A673 (cell line): ENCODE results near the gene OR14I1.

Source experiments
- CTCF ChIP-seq: fragments of 300-800, 200-600 bp; sonication (generic); conservative IDR thresholded peaks from 2 replicates; pipeline ENCODE4 v1.5.1; 2017; ENCODE audit warnings: low read depth, mild to moderate bottlenecking, antibody characterized with exemption, low read length, moderate library complexity, mixed read lengths
- EZH2 ChIP-seq: fragments of 200-600 bp; sonication (generic); IDR thresholded peaks from 2 replicates; pipeline ENCODE4 v1.6.1; 2017; ENCODE audit warnings: borderline replicate concordance, low read depth, mild to moderate bottlenecking, mixed read lengths, antibody characterized with exemption, low read length; ENCODE audit not compliant: poor library complexity, severe bottlenecking

GRCh38 chr1:248751635-248752034 lies 49.1 kb upstream of the OR14I1 start:
- TF ChIP-seq CTCF, result no peak
- TF ChIP-seq EZH2, result no peak
